ENCODE results near the gene RAB2B. TPM values are rescaled to one million over a fixed set of nuclear protein-coding genes. Genes with fewer than 3 reads are reported as not detected.

RAB2B gene
- total and polyA plus RNA-seq, 4 donors: 8.6 to 31.6 (median 26.1) TPM

DNA sequence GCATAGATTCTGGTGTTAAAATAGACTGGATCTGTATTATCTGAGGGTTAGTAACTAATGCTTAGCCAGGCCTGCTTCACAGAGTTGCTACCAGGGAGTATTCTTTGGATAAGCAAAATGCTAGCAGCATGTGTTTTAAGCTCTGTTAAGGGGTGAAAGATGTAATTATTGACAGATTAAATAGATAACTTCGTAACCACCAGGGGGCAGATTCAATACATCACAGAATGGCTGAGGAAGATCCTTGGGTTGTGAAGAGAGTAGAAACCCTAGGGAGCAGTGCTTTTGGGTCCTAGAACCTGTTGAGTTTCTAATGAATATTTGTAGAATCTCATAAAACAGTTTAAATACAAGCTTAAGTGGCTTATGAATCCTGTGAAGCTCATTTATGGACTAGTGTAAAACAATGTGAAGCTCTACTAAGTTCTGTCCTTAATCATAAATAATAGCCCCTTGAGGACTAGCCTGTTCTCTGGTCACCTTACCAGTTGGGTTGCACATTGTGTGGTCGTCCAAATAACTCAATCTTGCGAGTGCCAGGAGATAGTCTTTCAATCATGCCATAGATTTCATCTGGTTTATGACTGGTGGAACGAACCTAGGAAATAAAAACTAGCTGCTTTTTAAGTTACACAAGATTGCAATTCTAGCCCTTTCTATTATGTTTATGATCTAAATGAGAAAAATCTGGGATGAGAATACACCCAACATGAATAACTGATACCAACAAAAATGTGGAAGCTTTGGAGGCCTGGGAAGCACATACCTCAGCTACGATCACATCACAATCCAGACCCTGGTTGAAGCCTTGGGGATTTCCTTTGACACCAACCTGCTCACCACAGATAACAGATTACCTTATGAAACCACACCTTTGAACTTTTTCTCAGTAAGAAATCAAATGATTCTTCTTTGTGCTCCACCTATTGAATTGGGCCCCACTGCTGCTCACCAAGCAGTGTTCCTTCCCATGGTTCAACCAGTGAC is 22.1 kb upstream of the RAB2B start:
- ATAC-seq (ENCODE audit: low FRiP score): no peak
- intact Hi-C loops (cut with DNase I): loop anchor here in 1 of 2 donors (2.0 kb wide), 1 partner anchor 58 kb away; no protein-coding TSS in a partner anchor
- Histone ChIP-seq H3K27ac (ENCODE audit: low read depth in 1 of 2, low read length in 2 of 2) (no peak overlapping the region), H3K4me3 (ENCODE audit: low read length in 2 of 2) (no peak overlapping the region), H3K4me1 (ENCODE audit: control insufficient read depth in 1 of 2, insufficient read depth in 2 of 2, low read length in 2 of 2) (no peaks in the 10 kb centered on the region), H3K36me3 (ENCODE audit: control insufficient read depth in 1 of 2, insufficient read depth in 2 of 2, low read length in 1 of 2) (peaks cover 2 to 8% of the 10 kb centered on the region in 2 donors), H3K9me3 (ENCODE audit: control insufficient read depth, low read length) (no peaks in the 10 kb centered on the region), H3K27me3 (ENCODE audit: control insufficient read depth in 1 of 2, insufficient read depth in 2 of 2, low read length in 1 of 2) (no peaks in the 10 kb centered on the region)
- DNase-seq: no peak
- WGBS, 2 donors: 55 to 57% methylated on average over 5 of the region's 5 CpGs

GRCh38 chr14:21496453-21496852 is 19.7 kb upstream of the RAB2B start:
- Histone ChIP-seq H3K9me3 (ENCODE audit: control insufficient read depth, low read length) (no peaks in the 10 kb centered on the region), H3K4me1 (ENCODE audit: control insufficient read depth in 1 of 2, insufficient read depth in 2 of 2, low read length in 2 of 2) (no peaks in the 10 kb centered on the region), H3K27ac (ENCODE audit: low read depth in 1 of 2, low read length in 2 of 2) (no peak overlapping the region), H3K27me3 (ENCODE audit: control insufficient read depth in 1 of 2, insufficient read depth in 2 of 2, low read length in 1 of 2) (peaks cover 0 to 1% of the 10 kb centered on the region in 2 donors), H3K36me3 (ENCODE audit: control insufficient read depth in 1 of 2, insufficient read depth in 2 of 2, low read length in 1 of 2) (peaks cover 2 to 5% of the 10 kb centered on the region in 2 donors), H3K4me3 (ENCODE audit: low read length in 2 of 2) (no peak overlapping the region)
- 91 to 93% methylated on average over 2 of the region's 2 CpGs for WGBS, 2 donors
- no peak for ATAC-seq (ENCODE audit: low FRiP score)
- intact Hi-C loops (cut with DNase I): no loop called here
- no peak for DNase-seq

DNA sequence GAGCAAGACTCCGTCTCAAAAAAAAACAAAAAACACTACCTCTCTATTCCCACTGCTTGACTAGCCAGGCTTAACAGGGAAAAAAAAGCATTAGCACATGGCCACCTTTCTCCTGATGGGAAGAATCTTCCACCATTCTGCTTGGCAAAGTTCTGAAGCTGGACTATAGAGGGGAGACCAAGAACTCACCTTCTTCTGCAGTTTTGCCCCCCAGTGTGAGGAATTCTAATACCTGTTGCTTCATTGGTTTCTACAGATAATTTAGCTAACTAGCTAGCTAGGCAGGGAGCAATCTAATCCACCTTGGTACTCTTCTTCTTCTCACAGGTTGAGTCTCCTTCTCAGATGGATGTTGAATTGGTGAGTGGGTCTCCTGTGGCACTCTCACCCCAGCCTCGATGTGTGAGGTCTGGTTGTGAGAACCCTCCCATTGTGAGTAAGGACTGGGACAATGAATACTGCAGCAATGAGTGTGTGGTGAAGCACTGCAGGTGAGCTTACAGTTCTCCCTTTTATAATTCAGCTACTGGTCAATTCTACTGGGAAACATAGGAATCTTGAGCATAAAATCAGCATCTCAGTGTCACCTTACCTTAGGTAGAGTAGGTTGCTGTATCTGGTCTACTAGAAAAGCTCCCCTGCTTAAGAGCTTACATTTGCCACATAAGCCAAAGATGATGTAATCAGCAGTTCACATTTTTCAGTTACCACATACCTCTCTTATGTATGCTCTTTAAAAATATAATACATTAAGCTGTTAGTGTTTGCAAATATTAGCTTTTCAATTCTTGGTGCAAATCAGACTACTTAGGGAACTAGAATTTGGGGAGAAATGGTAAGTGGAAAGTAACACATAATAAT is 18.4 kb upstream of the RAB2B start:
- ATAC-seq (ENCODE audit: low FRiP score) (no peak), DNase-seq (no peak)
- Histone ChIP-seq H3K4me3 (ENCODE audit: low read length in 2 of 2) (no peak overlapping the region), H3K4me1 (ENCODE audit: control insufficient read depth in 1 of 2, insufficient read depth in 2 of 2, low read length in 2 of 2) (no peaks in the 10 kb centered on the region), H3K36me3 (ENCODE audit: control insufficient read depth in 1 of 2, insufficient read depth in 2 of 2, low read length in 1 of 2) (peaks cover 1 to 7% of the 10 kb centered on the region in 2 donors), H3K27ac (ENCODE audit: low read depth in 1 of 2, low read length in 2 of 2) (no peak overlapping the region), H3K9me3 (ENCODE audit: control insufficient read depth, low read length) (no peaks in the 10 kb centered on the region), H3K27me3 (ENCODE audit: control insufficient read depth in 1 of 2, insufficient read depth in 2 of 2, low read length in 1 of 2) (peaks cover 0 to 1% of the 10 kb centered on the region in 2 donors)
- intact Hi-C loops (cut with DNase I): no loop called here
- WGBS, 2 donors: 68 to 76% methylated on average over 2 of the region's 2 CpGs

DNA sequence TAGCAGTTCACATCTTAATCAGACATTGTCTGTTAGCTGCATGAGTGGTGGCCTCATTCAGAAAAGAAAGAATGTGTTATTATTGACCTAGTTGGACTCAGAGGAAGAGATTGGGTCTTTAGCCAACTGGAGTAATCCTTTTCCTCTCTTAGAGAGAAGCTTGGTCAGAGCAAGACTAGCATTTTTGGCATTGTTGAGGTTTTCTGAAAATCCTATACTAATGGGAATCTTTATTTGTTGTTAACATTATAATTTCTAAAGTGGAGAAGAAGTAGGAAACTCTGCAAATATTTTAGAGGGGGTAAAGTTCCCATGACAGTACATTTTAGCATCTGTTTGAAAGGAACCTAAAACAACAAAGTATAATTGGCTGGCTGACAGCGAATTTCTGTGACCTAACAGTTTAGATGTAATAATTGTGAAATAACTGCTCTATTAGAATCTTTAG is 9.9 kb upstream of the RAB2B start:
- Histone ChIP-seq H3K9me3 (ENCODE audit: control insufficient read depth, low read length) (no peaks in the 10 kb centered on the region), H3K36me3 (ENCODE audit: control insufficient read depth in 1 of 2, insufficient read depth in 2 of 2, low read length in 1 of 2) (peaks cover 0 to 7% of the 10 kb centered on the region in 2 donors), H3K27me3 (ENCODE audit: control insufficient read depth in 1 of 2, insufficient read depth in 2 of 2, low read length in 1 of 2) (no peaks in the 10 kb centered on the region), H3K4me3 (ENCODE audit: low read length in 2 of 2) (no peak overlapping the region), H3K27ac (ENCODE audit: low read depth in 1 of 2, low read length in 2 of 2) (no peak overlapping the region), H3K4me1 (ENCODE audit: control insufficient read depth in 1 of 2, insufficient read depth in 2 of 2, low read length in 2 of 2) (no peaks in the 10 kb centered on the region)
- 89 to 95% methylated on average over 1 of the region's 1 CpG for WGBS, 2 donors
- intact Hi-C loops (cut with DNase I): no loop called here
- ATAC-seq (ENCODE audit: low FRiP score): no peak
- no peak for DNase-seq

DNA sequence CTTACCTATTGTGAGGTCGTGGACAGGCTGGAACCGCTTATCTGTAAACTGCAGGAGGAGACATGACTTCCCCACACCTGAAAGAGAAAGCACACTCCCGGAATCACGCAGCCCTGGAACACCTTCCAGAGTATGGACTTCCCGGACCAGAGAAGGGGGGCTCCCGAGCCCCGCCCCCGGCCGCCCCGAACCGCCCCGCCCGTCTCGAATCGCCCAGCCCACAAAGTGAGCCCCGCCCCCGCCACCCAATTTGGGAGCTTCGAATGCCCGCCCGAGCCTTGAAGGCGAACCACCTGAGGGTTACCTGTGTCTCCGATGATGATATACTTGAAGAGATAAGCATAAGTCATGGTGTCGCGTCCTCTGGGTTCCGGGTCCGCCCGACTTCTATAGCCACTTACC is 235 bp downstream of the RAB2B start:
- no peaks in the 10 kb centered on the region for H3K36me3 ChIP-seq (ENCODE audit: control insufficient read depth in 1 of 2, insufficient read depth in 2 of 2, low read length in 1 of 2)
- DNase-seq (peak; percentile 89 to 97), ATAC-seq (ENCODE audit: low FRiP score) (peak; percentile 94)
- no peaks in the 10 kb centered on the region for H3K4me1 ChIP-seq (ENCODE audit: control insufficient read depth in 1 of 2, insufficient read depth in 2 of 2, low read length in 2 of 2)
- H3K27ac ChIP-seq (ENCODE audit: low read depth in 1 of 2, low read length in 2 of 2): peak overlapping the region in 1 of 2 donors; percentile 86
- H3K4me3 ChIP-seq (ENCODE audit: low read length in 2 of 2): peak overlapping the region; percentile 68 to 87
- H3K27me3 ChIP-seq (ENCODE audit: control insufficient read depth in 1 of 2, insufficient read depth in 2 of 2, low read length in 1 of 2): no peaks in the 10 kb centered on the region
- no peaks in the 10 kb centered on the region for H3K9me3 ChIP-seq (ENCODE audit: control insufficient read depth, low read length)
- 1% methylated on average over 27 of the region's 27 CpGs for WGBS, 2 donors
- intact Hi-C loops (cut with DNase I): loop anchor here (2.0 to 5.0 kb wide), 2 partner anchors 20 to 36 kb away; partner anchors contain the start of genes METTL3 (in 2 of the 2) and CHD8 (in 1 of the 2)

DNA sequence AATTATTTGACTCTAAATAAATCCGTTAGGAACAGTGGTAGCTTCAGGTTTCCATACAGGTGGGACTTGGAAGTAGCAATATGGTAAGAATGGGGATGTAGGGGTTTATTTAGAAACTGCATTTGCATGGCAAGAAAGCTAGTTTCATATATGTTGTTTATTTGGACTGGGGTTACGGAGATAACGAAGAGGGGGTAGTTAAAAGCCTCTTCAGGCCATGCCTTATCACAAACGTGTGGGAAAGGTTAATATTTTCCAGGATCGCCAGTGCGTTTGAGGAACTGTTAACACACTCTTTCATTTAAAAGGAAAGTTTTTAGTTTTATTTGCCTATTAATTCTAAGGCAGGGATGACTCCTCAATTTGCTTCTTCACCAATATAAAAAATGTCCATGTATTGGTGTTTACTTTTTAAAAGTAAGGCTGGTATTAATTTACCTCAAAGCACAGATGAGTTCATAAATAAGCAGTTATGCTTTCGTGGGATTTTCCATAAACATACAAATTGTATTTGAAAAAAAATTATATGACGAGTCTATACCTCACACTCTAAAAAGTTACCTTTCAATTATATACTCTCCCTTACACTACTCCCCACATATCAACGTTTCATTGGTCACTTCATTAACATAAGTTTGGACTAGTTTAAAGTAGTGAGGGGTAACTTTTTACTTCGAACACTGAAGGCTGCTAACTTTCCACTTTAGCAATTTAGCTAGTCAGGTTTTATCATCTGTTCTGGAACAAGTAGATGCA is 814 bp downstream of the RAB2B start:
- H3K4me3 ChIP-seq (ENCODE audit: low read length in 2 of 2): peak overlapping the region; percentile 68 to 87
- no peak for DNase-seq
- no peaks in the 10 kb centered on the region for H3K36me3 ChIP-seq (ENCODE audit: control insufficient read depth in 1 of 2, insufficient read depth in 2 of 2, low read length in 1 of 2)
- no peaks in the 10 kb centered on the region for H3K27me3 ChIP-seq (ENCODE audit: control insufficient read depth in 1 of 2, insufficient read depth in 2 of 2, low read length in 1 of 2)
- H3K4me1 ChIP-seq (ENCODE audit: control insufficient read depth in 1 of 2, insufficient read depth in 2 of 2, low read length in 2 of 2): no peaks in the 10 kb centered on the region
- H3K9me3 ChIP-seq (ENCODE audit: control insufficient read depth, low read length): no peaks in the 10 kb centered on the region
- WGBS, 2 donors: 42% methylated on average over 10 of the region's 10 CpGs
- no peak for ATAC-seq (ENCODE audit: low FRiP score)
- peak overlapping the region in 1 of 2 donors; percentile 82 for H3K27ac ChIP-seq (ENCODE audit: low read depth in 1 of 2, low read length in 2 of 2)
- intact Hi-C loops (cut with DNase I): loop anchor here (2.0 to 5.0 kb wide), 2 partner anchors 19 to 36 kb away; partner anchors contain the start of genes METTL3 (in 2 of the 2) and CHD8 (in 1 of the 2)

DNA sequence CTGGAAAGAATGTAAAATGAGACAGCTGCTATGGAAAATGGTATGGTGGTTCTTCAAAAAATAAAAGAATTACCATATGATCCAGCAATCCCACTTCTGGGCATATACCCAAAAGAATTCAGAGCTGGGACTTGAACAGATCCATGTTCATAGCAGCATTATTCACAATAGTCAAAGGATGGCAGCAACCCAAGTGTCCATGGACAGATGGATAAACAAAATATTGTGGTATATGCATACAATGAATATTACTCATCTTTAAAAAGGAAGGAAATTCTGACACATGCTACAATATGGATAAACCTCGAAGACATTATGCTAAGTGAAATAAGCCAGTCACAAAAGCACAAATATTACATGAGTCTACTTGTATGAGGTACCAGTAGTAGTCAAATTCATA is 9.1 kb downstream of the RAB2B start:
- DNase-seq: no peak
- no peak overlapping the region for H3K4me3 ChIP-seq (ENCODE audit: low read length in 2 of 2)
- no peaks in the 10 kb centered on the region for H3K4me1 ChIP-seq (ENCODE audit: control insufficient read depth in 1 of 2, insufficient read depth in 2 of 2, low read length in 2 of 2)
- no peak for ATAC-seq (ENCODE audit: low FRiP score)
- no peaks in the 10 kb centered on the region for H3K27me3 ChIP-seq (ENCODE audit: control insufficient read depth in 1 of 2, insufficient read depth in 2 of 2, low read length in 1 of 2)
- 83 to 95% methylated on average over 1 of the region's 1 CpG for WGBS, 2 donors
- intact Hi-C loops (cut with DNase I): no loop called here
- no peaks in the 10 kb centered on the region for H3K9me3 ChIP-seq (ENCODE audit: control insufficient read depth, low read length)
- H3K36me3 ChIP-seq (ENCODE audit: control insufficient read depth in 1 of 2, insufficient read depth in 2 of 2, low read length in 1 of 2): peaks cover 0 to 4% of the 10 kb centered on the region in 2 donors
- no peak overlapping the region for H3K27ac ChIP-seq (ENCODE audit: low read depth in 1 of 2, low read length in 2 of 2)
